HepG2 (cell line): ENCODE results near the gene CYP26B1. TPM values are rescaled to one million over a fixed set of nuclear protein-coding genes. Genes with fewer than 3 reads are reported as not detected.

Experiments
- ATAC-seq: fragments of 200-7000 bp; cut with Tn5 transposase; 3 replicates; pipeline ENCODE4 v1.9.1; 2020; ENCODE audit warnings: mild to moderate bottlenecking, moderate library complexity
- BruUV-seq: library from RNA; stranded (reverse); fragments of 400-500 nt; replicated peaks from 2 replicates; lab custom pipeline; 2021; lab: Mats Ljungman, UMichigan
- CTCF ChIA-PET: fragments of 300-600 bp; formaldehyde crosslinking; extraction: SDS; loops from one replicate; lab custom pipeline; 2021; ENCODE audit warnings: low total read pairs, inconsistent platforms, low intra/inter-chr PET ratio; lab: Yijun Ruan, JAX
- POLR2A ChIA-PET: fragments of 350-600 bp; sonication (Branson Sonifier 250); formaldehyde crosslinking; loops from one replicate; lab custom pipeline; 2020; ENCODE audit warnings: antibody characterized with exemption, inconsistent platforms; lab: Yijun Ruan, JAX
- DNase-seq: peaks from one replicate; pipeline ENCODE4 v3.0.0-alpha.2; 2015; ENCODE audit warnings: low spot score
- FAIRE-seq: peaks from 3 replicates; lab custom pipeline; 2011; peaks lifted over from hg19 to GRCh38; lab: Jason Lieb, UNC
- H2AFZ ChIP-seq: one replicate; pipeline ENCODE4 v1.6.1; 2011; ENCODE audit warnings: low read length, inconsistent platforms
- H3K27ac ChIP-seq: fragments of 300-600 bp; 3 replicates; pipeline ENCODE4 v1.8.0; 2011; ENCODE audit warnings: mixed run types, mild to moderate bottlenecking, mixed read lengths, low read length, inconsistent platforms; ENCODE audit not compliant: insufficient read depth; ENCODE audit errors: extremely low read length
- H3K27me3 ChIP-seq, 2 experiments: fragments of 200-600 bp in 1 of 2; 2 replicates in 1 of 2; 3 replicates in 1 of 2; pipeline versions ENCODE4 v1.6.0 to v1.8.0; 2011; ENCODE audit warnings: low read length in 2 of 2, mild to moderate bottlenecking in 2 of 2, moderate library complexity in 2 of 2, inconsistent platforms in 1 of 2; ENCODE audit not compliant: insufficient read depth in 2 of 2, control insufficient read depth in 1 of 2
- H3K36me3 ChIP-seq, 2 experiments: fragments of 200-600 bp in 1 of 2; replicated peaks in 1 of 2; 2 replicates in 1 of 2; 3 replicates in 1 of 2; pipeline versions ENCODE4 v1.5.1 to v1.8.0; 2011; ENCODE audit warnings: low read length in 2 of 2, inconsistent platforms in 1 of 2; ENCODE audit not compliant: insufficient read depth in 2 of 2, control insufficient read depth in 1 of 2
- H3K4me1 ChIP-seq: 2 replicates; pipeline ENCODE4 v1.5.1; 2012; ENCODE audit warnings: low read length, inconsistent platforms; ENCODE audit not compliant: insufficient read depth
- H3K4me2 ChIP-seq: 2 replicates; pipeline ENCODE4 v1.6.0; 2011; ENCODE audit warnings: low read depth, low read length, inconsistent platforms
- H3K4me3 ChIP-seq, 3 experiments: fragments of 200-600 bp in 1 of 3; sonication (generic), shearing (Covaris generic) in 1 of 3; replicated peaks in 1 of 3; 2 replicates each; pipeline ENCODE4 v1.5.1; 2011 to 2016; ENCODE audit warnings: low read length in 3 of 3, inconsistent platforms in 2 of 3, low read depth in 2 of 3, mild to moderate bottlenecking in 2 of 3, control low read depth in 1 of 3, mixed read lengths in 1 of 3; ENCODE audit not compliant: insufficient read depth in 1 of 3
- H3K79me2 ChIP-seq: one replicate; pipeline ENCODE4 v1.6.1; 2011; ENCODE audit warnings: low read length, inconsistent platforms; ENCODE audit not compliant: insufficient read depth
- H3K9ac ChIP-seq: 2 replicates; pipeline ENCODE4 v1.6.0; 2011; ENCODE audit warnings: mild to moderate bottlenecking, low read depth, low read length, inconsistent platforms; ENCODE audit not compliant: insufficient read depth
- H3K9me3 ChIP-seq: 2 replicates; pipeline ENCODE4 v1.5.1; 2012; ENCODE audit warnings: mild to moderate bottlenecking, low read length
- H4K20me1 ChIP-seq: 2 replicates; pipeline ENCODE4 v1.6.0; 2011; ENCODE audit warnings: inconsistent platforms, mild to moderate bottlenecking, low read length, moderate library complexity; ENCODE audit not compliant: insufficient read depth
- CHCHD3 ChIP-seq: sonication (generic); formaldehyde crosslinking; IDR thresholded peaks from 2 replicates; pipeline ENCODE4 v1.8.0; 2022; ENCODE audit warnings: mild to moderate bottlenecking, missing genetic modification reagents, moderate library complexity
- GABPB1 ChIP-seq: IDR thresholded peaks from 2 replicates; pipeline ENCODE4 v1.6.1; 2016; ENCODE audit warnings: mild to moderate bottlenecking, missing genetic modification reagents, moderate library complexity, missing compliant biosample characterization
- HIVEP1 ChIP-seq: sonication (generic); formaldehyde crosslinking; IDR thresholded peaks from 2 replicates; pipeline ENCODE4 v1.4.0; 2020; ENCODE audit warnings: mild to moderate bottlenecking, missing genetic modification reagents
- KLF9 ChIP-seq: IDR thresholded peaks from 2 replicates; pipeline ENCODE4 v1.6.1; 2016; ENCODE audit warnings: low read depth
- PTBP1 ChIP-seq: fragments of 200-400 bp; formaldehyde crosslinking; IDR thresholded peaks from 2 replicates; pipeline ENCODE4 v1.6.1; 2018; ENCODE audit warnings: low read length, low read depth; ENCODE audit not compliant: poor library complexity, severe bottlenecking
- SMAD3 ChIP-seq: sonication (generic); formaldehyde crosslinking; IDR thresholded peaks from 2 replicates; pipeline ENCODE4 v1.4.0; 2020; ENCODE audit warnings: missing genetic modification reagents
- ZNF230 ChIP-seq: sonication (generic); formaldehyde crosslinking; IDR thresholded peaks from 2 replicates; pipeline ENCODE4 v1.4.0; 2020; ENCODE audit warnings: mild to moderate bottlenecking, missing genetic modification reagents
- ZNF615 ChIP-seq: sonication (generic); formaldehyde crosslinking; IDR thresholded peaks from 2 replicates; pipeline ENCODE4 v1.5.0; 2020; ENCODE audit warnings: mild to moderate bottlenecking, missing genetic modification reagents, borderline replicate concordance
- ZNF737 ChIP-seq: sonication (generic); formaldehyde crosslinking; IDR thresholded peaks from 2 replicates; pipeline ENCODE4 v1.5.0; 2020; ENCODE audit warnings: missing genetic modification reagents, mild to moderate bottlenecking, borderline replicate concordance
- ZSCAN20 ChIP-seq: sonication (generic); formaldehyde crosslinking; IDR thresholded peaks from 2 replicates; pipeline ENCODE4 v1.4.0; 2020; ENCODE audit warnings: missing genetic modification reagents, mild to moderate bottlenecking, borderline replicate concordance
- WGBS: methylation state at CpG from one replicate; pipeline ENCODE4 v1.1.6; 2017; ENCODE audit warnings: low lambda C conversion rate; 5-methylcytosine and 5-hydroxymethylcytosine counted together
- in situ Hi-C: cut with HindIII; loops from 2 replicates; pipeline ENCODE4 v1.10.0; 2017; ENCODE audit warnings: low pct_unique_long_range_greater_than_20kb; ENCODE audit not compliant: extremely low pct_ligation_motif_present
- intact Hi-C: fragments of 100-400 bp; cut with micrococcal nuclease; formaldehyde crosslinking; loops from one replicate; pipeline ENCODE4 v1.10.0; 2022; ENCODE audit not compliant: unreplicated experiment
- polyA plus RNA-seq, 8 experiments: library from polyadenylated mRNA; depleted of rRNA in 3 of 8; stranded (reverse) in 7 of 8; unstranded in 1 of 8; fragments of >200 nt; fragmentation: Illumina TruSeq in 4 of 8; extraction: Trizol in 4 of 8; gene quantifications; 2 replicates each; pipeline versions ENCODE4 v1.2.1 to v1.2.3, GENCODE V29; 2011 to 2016; ENCODE audit warnings: low read depth in 4 of 8, missing spikeins in 1 of 8, mixed read lengths in 1 of 8; ENCODE audit not compliant: insufficient read depth in 1 of 8
- total RNA-seq, 5 experiments: library from RNA; depleted of rRNA; stranded (reverse); fragments of >200 nt; fragmentation: Illumina TruSeq; extraction: Trizol; gene quantifications; 2 replicates each; pipeline ENCODE4 v1.2.3, GENCODE V29; 2016; ENCODE audit warnings: low read depth in 1 of 5
- TF ChIP-seq, protein P1 (sequence below): sonication (generic); formaldehyde crosslinking; IDR thresholded peaks from 2 replicates; pipeline ENCODE4 v1.8.0; 2022; ENCODE audit warnings: missing genetic modification reagents, mild to moderate bottlenecking, borderline replicate concordance

CYP26B1 gene
- total and polyA plus RNA-seq, 2 of the 13 experiments (the other 11 are each of a cell fraction or from before 2014, with no cell fraction given) = 0.05 to 0.07 TPM

DNA sequence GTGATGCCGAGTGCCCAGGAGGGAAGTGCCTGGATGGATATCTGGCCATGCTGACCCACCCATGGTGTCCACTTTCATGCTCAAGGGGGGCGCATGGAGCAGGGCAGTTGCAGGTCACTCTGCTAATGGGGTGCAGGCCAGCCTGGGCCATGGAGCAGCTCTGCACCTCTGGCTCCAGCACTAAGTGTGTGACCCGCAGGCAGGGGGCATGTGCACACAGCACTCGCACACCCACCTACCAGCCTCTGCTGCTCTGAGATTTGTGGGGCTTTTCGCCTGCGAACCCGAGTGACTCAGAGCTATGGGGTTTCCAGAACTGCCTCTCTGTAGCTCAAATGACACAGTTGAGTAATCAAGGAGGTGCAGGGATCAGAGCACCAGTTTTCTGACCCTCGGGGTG lies 66.2 kb downstream of the CYP26B1 start:
- in situ Hi-C loops = no loop called here
- intact Hi-C loops = no loop called here
- Histone ChIP-seq H3K27ac (no peak overlapping the region), H4K20me1 (peaks cover 8% of the 10 kb centered on the region), H3K9ac (no peak overlapping the region)
- TF ChIP-seq ZNF737 (CRISPR knock-in tag) = no peak
- TF ChIP-seq PTBP1 = no peak
- TF ChIP-seq HIVEP1 (CRISPR knock-in tag) = no peak
- no peak for TF ChIP-seq SMAD3 (CRISPR knock-in tag)
- no peak for TF ChIP-seq KLF9
- no peak for TF ChIP-seq ZSCAN20 (CRISPR knock-in tag)
- TF ChIP-seq, all 625 proteins: peak for 0
- FAIRE-seq (no peak), ATAC-seq (no peak), DNase-seq (no peak)
- no peaks in the 10 kb centered on the region for H3K36me3 ChIP-seq
- CTCF ChIA-PET = no interaction called here
- no peaks in the 10 kb centered on the region; the same call in 1 of the 2 replicates for H3K9me3 ChIP-seq
- POLR2A ChIA-PET = no interaction called here
- peaks cover 25 to 80% of the 10 kb centered on the region in 2 experiments for H3K27me3 ChIP-seq
- no peak overlapping the region for H3K4me2 ChIP-seq
- H2AFZ ChIP-seq = no peak overlapping the region
- H3K4me3 ChIP-seq = no peak overlapping the region
- 66% methylated on average over 8 of the region's 8 CpGs for WGBS
- peaks cover 28% of the 10 kb centered on the region for H3K4me1 ChIP-seq
- H3K79me2 ChIP-seq = no peaks in the 10 kb centered on the region
- no TSS peak for BruUV-seq

DNA sequence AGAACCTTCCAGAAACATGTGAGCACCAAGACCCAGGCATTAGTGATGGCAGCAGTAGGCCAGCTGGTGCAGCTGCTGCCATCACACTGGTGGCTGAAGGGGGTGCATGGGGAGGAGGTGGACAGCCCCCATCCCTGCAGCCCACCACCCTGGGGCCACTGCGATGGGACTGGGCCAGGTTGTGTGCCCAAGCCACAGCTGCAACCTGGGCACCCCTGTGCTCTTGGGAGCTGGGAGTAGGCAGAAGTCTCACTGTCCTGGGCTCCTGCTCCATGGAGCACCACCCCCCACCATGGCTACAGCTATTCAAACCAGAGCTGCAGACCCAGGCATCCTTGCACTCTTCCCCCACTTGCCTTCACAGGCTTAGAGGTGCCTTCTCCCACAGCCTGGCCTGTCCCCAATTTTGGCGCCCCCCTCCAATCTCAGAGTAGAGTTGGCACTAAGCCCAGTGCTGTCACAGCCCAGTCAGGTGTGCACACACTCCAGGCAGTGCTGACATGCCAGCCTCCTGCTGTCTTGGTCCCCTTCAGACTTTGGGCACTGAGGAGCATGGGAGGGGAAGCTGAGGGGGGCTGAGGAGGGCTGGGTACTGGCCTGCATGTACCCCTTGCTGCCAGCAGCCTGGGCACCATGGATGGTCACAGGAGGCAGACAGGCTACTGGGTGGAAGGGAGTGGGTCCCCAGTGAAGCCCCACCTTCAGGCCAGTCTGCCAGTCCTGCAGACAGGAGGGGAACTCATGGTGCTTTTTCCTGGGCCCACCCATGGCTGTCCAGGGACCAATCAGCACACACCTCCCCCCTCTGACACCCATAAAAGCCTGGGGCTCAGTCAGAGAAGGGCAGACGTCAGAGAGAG lies 67.1 kb downstream of the CYP26B1 start:
- TF ChIP-seq CHCHD3 = 0 out of 2 replicates have a peak, but pooled peaks have one; percentile 41
- TF ChIP-seq GABPB1 (CRISPR knock-in tag) = peak; percentile 15; the same call in 1 of the 2 replicates
- no peak for TF ChIP-seq ZNF615
- TF ChIP-seq, protein P1, sequence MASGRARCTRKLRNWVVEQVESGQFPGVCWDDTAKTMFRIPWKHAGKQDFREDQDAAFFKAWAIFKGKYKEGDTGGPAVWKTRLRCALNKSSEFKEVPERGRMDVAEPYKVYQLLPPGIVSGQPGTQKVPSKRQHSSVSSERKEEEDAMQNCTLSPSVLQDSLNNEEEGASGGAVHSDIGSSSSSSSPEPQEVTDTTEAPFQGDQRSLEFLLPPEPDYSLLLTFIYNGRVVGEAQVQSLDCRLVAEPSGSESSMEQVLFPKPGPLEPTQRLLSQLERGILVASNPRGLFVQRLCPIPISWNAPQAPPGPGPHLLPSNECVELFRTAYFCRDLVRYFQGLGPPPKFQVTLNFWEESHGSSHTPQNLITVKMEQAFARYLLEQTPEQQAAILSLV (CRISPR knock-in tag) = 0 out of 2 replicates have a peak, but pooled peaks have one; percentile 18
- no peak for TF ChIP-seq ZNF230 (CRISPR knock-in tag)
- Histone ChIP-seq H3K4me3 (no peak overlapping the region), H3K27me3 (peaks cover 18 to 78% of the 10 kb centered on the region in 2 experiments; a peak in 4 of 5 replicates), H3K4me1 (peaks cover 36% of the 10 kb centered on the region), H3K9ac (no peak overlapping the region), H3K27ac (no peak overlapping the region), H3K79me2 (no peaks in the 10 kb centered on the region), H3K36me3 (no peaks in the 10 kb centered on the region), H3K4me2 (no peak overlapping the region), H4K20me1 (peaks cover 3% of the 10 kb centered on the region), H2AFZ (no peak overlapping the region), H3K9me3 (no peaks in the 10 kb centered on the region; the same call in 1 of the 2 replicates)
- ChIA-PET CTCF (no interaction called here), POLR2A (no interaction called here)
- WGBS = 39% methylated on average over 2 of the region's 3 CpGs
- in situ Hi-C loops = no loop called here
- no peak for DNase-seq
- intact Hi-C loops = no loop called here
- no TSS peak for BruUV-seq
- no peak for ATAC-seq
- FAIRE-seq = no peak
